Fibroblast of mammary gland (primary cell): Measurements from ENCODE around the gene FRMD6.

Experiments used
- DNase-seq: peaks from one replicate; pipeline ENCODE4 v3.0.0-alpha.2; 2010; ENCODE audit warnings: low read depth
- H3K4me3 ChIP-seq: 2 replicates; pipeline ENCODE4 v1.5.1; 2011; ENCODE audit warnings: low read depth, mild to moderate bottlenecking, low read length, moderate library complexity; ENCODE audit not compliant: control insufficient read depth
- TF ChIP-seq, protein P1 (sequence below): conservative IDR thresholded peaks from 2 replicates; pipeline ENCODE4 v1.5.1; 2011; ENCODE audit warnings: low read depth, low read length, inconsistent platforms; ENCODE audit not compliant: control insufficient read depth, insufficient read depth

The FRMD6 gene

DNA sequence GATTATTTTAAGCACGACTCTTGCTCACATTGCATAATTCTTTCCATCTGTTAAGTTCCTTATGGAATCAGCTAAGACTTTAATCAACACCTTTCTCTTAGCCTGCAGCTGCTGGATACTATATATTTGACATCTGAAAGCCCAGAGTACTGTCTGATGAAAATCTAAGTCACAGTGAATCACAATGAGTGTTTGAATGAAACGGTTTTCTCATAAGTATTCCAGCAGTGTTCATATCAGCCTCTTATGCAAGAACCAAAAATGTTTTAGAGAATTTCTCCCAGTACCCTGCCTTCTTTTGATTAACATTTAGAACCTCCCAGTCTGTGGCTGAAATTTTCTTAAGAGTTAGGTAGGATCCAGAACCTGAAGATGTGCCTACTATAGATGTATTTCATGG, 55.6 kb downstream of the FRMD6 start:
- H3K4me3 ChIP-seq: no peak overlapping the region
- TF ChIP-seq, protein P1, sequence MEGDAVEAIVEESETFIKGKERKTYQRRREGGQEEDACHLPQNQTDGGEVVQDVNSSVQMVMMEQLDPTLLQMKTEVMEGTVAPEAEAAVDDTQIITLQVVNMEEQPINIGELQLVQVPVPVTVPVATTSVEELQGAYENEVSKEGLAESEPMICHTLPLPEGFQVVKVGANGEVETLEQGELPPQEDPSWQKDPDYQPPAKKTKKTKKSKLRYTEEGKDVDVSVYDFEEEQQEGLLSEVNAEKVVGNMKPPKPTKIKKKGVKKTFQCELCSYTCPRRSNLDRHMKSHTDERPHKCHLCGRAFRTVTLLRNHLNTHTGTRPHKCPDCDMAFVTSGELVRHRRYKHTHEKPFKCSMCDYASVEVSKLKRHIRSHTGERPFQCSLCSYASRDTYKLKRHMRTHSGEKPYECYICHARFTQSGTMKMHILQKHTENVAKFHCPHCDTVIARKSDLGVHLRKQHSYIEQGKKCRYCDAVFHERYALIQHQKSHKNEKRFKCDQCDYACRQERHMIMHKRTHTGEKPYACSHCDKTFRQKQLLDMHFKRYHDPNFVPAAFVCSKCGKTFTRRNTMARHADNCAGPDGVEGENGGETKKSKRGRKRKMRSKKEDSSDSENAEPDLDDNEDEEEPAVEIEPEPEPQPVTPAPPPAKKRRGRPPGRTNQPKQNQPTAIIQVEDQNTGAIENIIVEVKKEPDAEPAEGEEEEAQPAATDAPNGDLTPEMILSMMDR: no peak
- DNase-seq: no peak

DNA sequence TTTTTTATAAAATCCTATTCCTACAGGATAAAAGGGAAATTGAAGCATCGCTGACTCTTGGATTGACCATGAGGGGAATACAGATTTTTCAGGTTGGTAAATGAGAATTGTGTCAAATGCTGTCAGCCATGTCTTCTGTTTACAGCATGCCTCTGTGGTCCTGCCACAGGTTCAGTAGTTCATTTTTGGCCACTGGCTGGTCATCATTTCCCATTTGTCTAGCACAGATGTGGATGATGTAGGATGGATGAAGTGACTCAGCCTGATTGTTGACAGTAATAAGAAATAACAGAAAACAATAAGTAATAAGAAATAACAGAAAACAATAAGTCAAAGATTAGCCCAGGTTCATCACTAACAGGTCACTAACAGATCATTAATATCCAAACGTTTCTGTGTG, 59.8 kb downstream of the FRMD6 start:
- no peak overlapping the region for H3K4me3 ChIP-seq
- peak; percentile 47 for DNase-seq
- TF ChIP-seq, protein P1: no peak

DNA sequence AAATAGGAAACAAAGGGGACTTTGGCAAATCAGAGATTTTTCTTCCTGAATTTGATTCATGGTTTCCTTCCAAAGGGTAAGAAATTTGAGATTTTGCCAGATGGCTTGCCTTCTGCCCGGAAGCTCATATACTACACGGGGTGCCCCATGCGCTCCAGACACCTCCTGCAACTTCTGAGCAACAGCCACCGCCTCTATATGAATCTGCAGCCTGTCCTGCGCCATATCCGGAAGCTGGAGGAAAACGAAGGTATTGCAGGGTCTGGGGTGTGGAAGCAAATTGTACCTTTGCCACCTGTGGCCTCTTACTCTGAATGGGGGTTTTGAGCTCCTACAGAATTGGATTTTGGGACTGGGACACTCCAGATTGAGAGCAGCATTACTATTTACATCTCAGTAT, 63.5 kb downstream of the FRMD6 start:
- H3K4me3 ChIP-seq: no peak overlapping the region
- TF ChIP-seq, protein P1: no peak
- no peak for DNase-seq

DNA sequence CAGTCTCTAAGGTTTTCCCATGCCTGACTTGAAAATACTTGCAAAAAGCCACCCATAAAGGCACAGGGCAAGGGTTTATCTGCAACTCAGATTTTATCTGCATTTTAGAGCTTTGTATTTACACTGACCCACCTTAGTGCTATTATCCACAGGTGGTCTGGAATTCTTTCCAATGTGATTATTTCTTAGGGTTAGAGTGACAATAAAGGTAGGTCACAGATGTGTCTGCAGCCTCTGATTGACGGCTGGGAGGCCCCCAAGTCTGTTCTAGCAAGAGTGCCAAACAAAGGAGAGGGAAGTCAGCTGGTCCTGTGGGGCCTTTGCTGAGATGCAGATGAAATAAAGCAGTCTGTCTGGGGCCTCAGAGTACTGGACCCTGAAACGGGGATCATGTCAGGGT, 64.0 kb downstream of the FRMD6 start:
- no peak overlapping the region for H3K4me3 ChIP-seq
- TF ChIP-seq, protein P1: no peak
- no peak for DNase-seq

DNA sequence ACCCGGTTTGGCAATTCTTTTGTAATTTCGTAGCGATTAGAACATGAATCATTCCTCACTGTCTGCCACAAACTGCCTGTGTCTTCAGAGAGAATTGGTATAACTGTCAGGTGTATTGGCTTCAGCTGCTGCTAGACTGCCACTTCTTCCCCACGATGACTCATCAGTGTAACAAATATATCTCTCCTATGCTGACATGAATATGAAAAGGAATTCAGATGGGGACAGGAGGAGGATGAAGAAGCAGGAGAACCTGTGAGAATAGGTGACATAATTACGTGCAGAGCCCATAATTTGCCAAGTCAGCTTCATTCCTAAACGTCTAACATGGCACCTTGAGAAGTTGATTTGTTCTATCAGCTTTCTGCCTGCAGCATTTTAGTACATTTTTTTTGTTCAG, 64.9 kb downstream of the FRMD6 start:
- TF ChIP-seq, protein P1: no peak
- no peak overlapping the region for H3K4me3 ChIP-seq
- peak; percentile 34 for DNase-seq

DNA sequence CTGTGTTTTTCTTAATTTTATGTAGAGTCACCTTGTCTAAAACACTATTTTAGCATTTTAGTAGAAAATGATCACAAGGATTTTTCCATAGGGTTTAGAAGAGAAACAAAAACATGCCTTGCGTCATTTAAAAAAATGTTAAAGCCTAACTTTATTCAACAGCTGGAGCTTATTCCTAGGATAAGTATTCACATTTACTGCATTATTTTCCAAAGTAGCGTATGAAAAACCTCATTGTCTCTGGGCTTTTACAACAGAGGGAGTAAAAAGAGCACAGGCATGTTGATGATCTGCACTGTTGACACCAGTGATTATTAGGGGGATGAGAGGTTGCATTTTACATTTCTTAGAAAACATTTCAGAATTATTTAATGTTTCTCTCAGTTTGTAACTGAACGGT, 66.1 kb downstream of the FRMD6 start:
- no peak for DNase-seq
- TF ChIP-seq, protein P1: no peak
- H3K4me3 ChIP-seq: no peak overlapping the region

DNA sequence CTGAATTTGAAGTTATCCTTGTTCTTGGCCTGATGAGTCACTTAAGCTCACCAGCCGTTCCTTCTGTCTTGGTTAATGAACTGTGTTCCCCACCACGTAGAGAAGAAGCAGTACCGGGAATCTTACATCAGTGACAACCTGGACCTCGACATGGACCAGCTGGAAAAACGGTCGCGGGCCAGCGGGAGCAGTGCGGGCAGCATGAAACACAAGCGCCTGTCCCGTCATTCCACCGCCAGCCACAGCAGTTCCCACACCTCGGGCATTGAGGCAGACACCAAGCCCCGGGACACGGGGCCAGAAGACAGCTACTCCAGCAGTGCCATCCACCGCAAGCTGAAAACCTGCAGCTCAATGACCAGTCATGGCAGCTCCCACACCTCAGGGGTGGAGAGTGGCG, 68.2 kb downstream of the FRMD6 start:
- TF ChIP-seq, protein P1: no peak
- no peak for DNase-seq

More for the DNA sequence above, 68.2 kb downstream of the FRMD6 start:
- no peak overlapping the region for H3K4me3 ChIP-seq
